Trophoblast cell (in vitro differentiated cells and primary cell): ENCODE results near the gene LRRC75B.
"Not testable (repeated sequence)": the region's sequence is repeated elsewhere in the genome, so short reads cannot be mapped to it uniquely, and the experiment has no call there.

Experiments
- DNase-seq, 2 donors: peaks; one replicate each; pipeline ENCODE4 v3.0.0-alpha.2; 2016
- H2AFZ ChIP-seq: 2 replicates; pipeline ENCODE4 v1.6.1; 2013; ENCODE audit warnings: low read length, moderate library complexity, mild to moderate bottlenecking; ENCODE audit not compliant: insufficient read depth, poor library complexity
- H2AK5ac ChIP-seq: 2 replicates; pipeline ENCODE4 v1.6.1; 2013; ENCODE audit warnings: mild to moderate bottlenecking, low read length
- H2BK120ac ChIP-seq: 2 replicates; pipeline ENCODE4 v1.6.1; 2013; ENCODE audit warnings: low read length, mild to moderate bottlenecking, moderate library complexity; ENCODE audit not compliant: insufficient read depth, poor library complexity
- H2BK12ac ChIP-seq: 2 replicates; pipeline ENCODE4 v1.6.1; 2013; ENCODE audit warnings: mild to moderate bottlenecking, low read length, moderate library complexity
- H2BK5ac ChIP-seq: 2 replicates; pipeline ENCODE4 v1.6.1; 2013; ENCODE audit warnings: low read length, low read depth, moderate library complexity, mild to moderate bottlenecking; ENCODE audit not compliant: poor library complexity
- H3K14ac ChIP-seq: 2 replicates; pipeline ENCODE4 v1.6.1; 2013; ENCODE audit warnings: mild to moderate bottlenecking, low read length
- H3K18ac ChIP-seq: 2 replicates; pipeline ENCODE4 v1.6.1; 2013; ENCODE audit warnings: mild to moderate bottlenecking, low read length
- H3K23ac ChIP-seq: 2 replicates; pipeline ENCODE4 v1.6.1; 2013; ENCODE audit warnings: low read length
- H3K27ac ChIP-seq: 2 replicates; pipeline ENCODE4 v1.5.1; 2013; ENCODE audit warnings: low read depth, mild to moderate bottlenecking, inconsistent platforms, low read length, moderate library complexity
- H3K27me3 ChIP-seq: 2 replicates; pipeline ENCODE4 v1.6.1; 2013; ENCODE audit warnings: inconsistent platforms, mild to moderate bottlenecking, low read length, moderate library complexity; ENCODE audit not compliant: insufficient read depth
- H3K36me3 ChIP-seq, 2 experiments: 1 replicate in 1 of 2; 2 replicates in 1 of 2; pipeline ENCODE4 v1.6.1; 2013; ENCODE audit warnings: low read length in 2 of 2, mild to moderate bottlenecking in 2 of 2, moderate library complexity in 1 of 2; ENCODE audit not compliant: insufficient read depth in 2 of 2, control insufficient read depth in 1 of 2
- H3K4ac ChIP-seq: 2 replicates; pipeline ENCODE4 v1.6.1; 2013; ENCODE audit warnings: low read depth, mild to moderate bottlenecking, low read length, moderate library complexity
- H3K4me1 ChIP-seq, 2 experiments: 1 replicate in 1 of 2; 2 replicates in 1 of 2; pipeline ENCODE4 v1.6.1; 2013; ENCODE audit warnings: low read length in 2 of 2, mild to moderate bottlenecking in 2 of 2, moderate library complexity in 1 of 2; ENCODE audit not compliant: insufficient read depth in 2 of 2, control insufficient read depth in 1 of 2
- H3K4me2 ChIP-seq: 2 replicates; pipeline ENCODE4 v1.6.1; 2013; ENCODE audit warnings: inconsistent platforms, mild to moderate bottlenecking, low read length, moderate library complexity
- H3K4me3 ChIP-seq: 2 replicates; pipeline ENCODE4 v1.5.1; 2013; ENCODE audit warnings: mild to moderate bottlenecking, low read depth, low read length, inconsistent platforms
- H3K79me1 ChIP-seq: one replicate; pipeline ENCODE4 v1.6.1; 2013; ENCODE audit warnings: low read length
- H3K79me2 ChIP-seq: 2 replicates; pipeline ENCODE4 v1.6.1; 2013; ENCODE audit warnings: low read length, mild to moderate bottlenecking; ENCODE audit not compliant: control insufficient read depth, insufficient read depth, poor library complexity
- H3K9ac ChIP-seq: 2 replicates; pipeline ENCODE4 v1.6.1; 2013; ENCODE audit warnings: mild to moderate bottlenecking, low read length
- H3K9me3 ChIP-seq: 2 replicates; pipeline ENCODE4 v1.6.1; 2013; ENCODE audit warnings: low read depth, mild to moderate bottlenecking, control low read depth, inconsistent platforms, low read length; ENCODE audit not compliant: insufficient read depth
- H4K12ac ChIP-seq: 2 replicates; pipeline ENCODE4 v1.6.1; 2013; ENCODE audit warnings: low read depth, mild to moderate bottlenecking, low read length, moderate library complexity
- H4K8ac ChIP-seq: 2 replicates; pipeline ENCODE4 v1.6.1; 2013; ENCODE audit warnings: low read depth, mild to moderate bottlenecking, low read length, moderate library complexity
- H4K91ac ChIP-seq: one replicate; pipeline ENCODE4 v1.6.1; 2013; ENCODE audit warnings: low read depth, mild to moderate bottlenecking, low read length, moderate library complexity
- WGBS: extraction: QIAGEN DNeasy Blood & Tissue Kit; methylation state at CpG from one replicate; pipeline ENCODE4 v1.1.7; 2013; ENCODE audit warnings: missing lambda C conversion rate; ENCODE audit not compliant: insufficient read length, insufficient coverage; ENCODE audit errors: extremely low coverage; 5-methylcytosine and 5-hydroxymethylcytosine counted together

The LRRC75B gene

DNA sequence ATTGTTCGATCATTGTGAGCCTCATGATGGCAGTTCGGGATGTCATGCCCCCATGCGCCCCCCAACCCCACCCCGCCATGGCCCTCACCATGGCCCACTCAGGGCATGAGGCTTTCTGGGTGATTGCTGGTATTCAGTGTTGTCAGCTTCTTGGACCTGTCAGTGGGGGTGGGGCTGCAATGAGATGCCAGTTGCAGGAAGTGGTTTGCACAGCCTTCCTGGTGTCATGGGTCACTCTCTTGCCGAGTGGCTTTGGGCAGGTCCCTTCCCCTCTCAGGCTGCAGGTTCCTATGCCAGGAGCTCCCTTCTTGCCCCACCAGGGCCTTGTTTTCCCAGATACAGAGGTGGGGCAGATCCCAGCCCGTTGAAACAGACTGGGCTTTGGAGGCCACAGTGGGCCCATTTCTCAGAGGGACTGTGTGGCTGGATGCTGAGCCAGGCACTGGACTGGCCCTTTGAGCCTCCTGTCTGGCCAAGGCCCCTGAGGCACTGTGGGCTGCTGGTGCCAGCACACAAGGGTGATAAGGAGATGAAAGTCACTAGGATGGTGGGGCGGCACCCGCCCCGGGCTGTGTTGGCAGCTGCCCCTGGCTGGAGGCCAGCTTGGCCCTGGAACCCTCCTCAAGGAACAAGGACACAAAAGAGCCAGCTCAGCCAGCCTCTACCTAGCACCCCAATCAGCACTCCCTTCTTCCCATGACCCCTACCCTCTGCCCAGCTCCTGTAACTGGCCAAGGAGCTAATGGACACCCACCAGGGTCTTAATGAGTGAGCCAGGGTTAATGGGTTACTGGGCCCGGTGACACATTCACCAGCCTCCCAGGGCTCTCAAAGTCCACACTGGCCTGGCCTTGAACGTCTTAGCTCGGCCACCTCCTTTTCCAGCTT, 8.6 kb upstream of the LRRC75B start:
- Histone ChIP-seq H2AFZ (no peak overlapping the region), H3K9me3 (peaks cover 3% of the 10 kb centered on the region), H3K4me2 (no peak overlapping the region), H2AK5ac (no peak overlapping the region), H3K14ac (no peak overlapping the region), H3K4ac (no peak overlapping the region), H2BK12ac (peak overlapping the region; percentile 35), H3K4me3 (no peak overlapping the region), H3K4me1 (peaks cover 2 to 13% of the 10 kb centered on the region in 2 experiments), H3K18ac (no peak overlapping the region), H4K91ac (no peak overlapping the region), H2BK120ac (peak overlapping the region; percentile 28), H2BK5ac (no peak overlapping the region), H3K79me2 (no peaks in the 10 kb centered on the region), H3K27ac (no peak overlapping the region), H3K27me3 (no peaks in the 10 kb centered on the region), H3K79me1 (peaks cover 5% of the 10 kb centered on the region), H4K8ac (no peak overlapping the region), H3K36me3 (no peaks in the 10 kb centered on the region), H3K23ac (no peak overlapping the region), H3K9ac (no peak overlapping the region), H4K12ac (no peak overlapping the region)
- WGBS = no CpG with 5 or more reads among the region's 12 CpGs
- DNase-seq = peak; percentile 59 to 80

DNA sequence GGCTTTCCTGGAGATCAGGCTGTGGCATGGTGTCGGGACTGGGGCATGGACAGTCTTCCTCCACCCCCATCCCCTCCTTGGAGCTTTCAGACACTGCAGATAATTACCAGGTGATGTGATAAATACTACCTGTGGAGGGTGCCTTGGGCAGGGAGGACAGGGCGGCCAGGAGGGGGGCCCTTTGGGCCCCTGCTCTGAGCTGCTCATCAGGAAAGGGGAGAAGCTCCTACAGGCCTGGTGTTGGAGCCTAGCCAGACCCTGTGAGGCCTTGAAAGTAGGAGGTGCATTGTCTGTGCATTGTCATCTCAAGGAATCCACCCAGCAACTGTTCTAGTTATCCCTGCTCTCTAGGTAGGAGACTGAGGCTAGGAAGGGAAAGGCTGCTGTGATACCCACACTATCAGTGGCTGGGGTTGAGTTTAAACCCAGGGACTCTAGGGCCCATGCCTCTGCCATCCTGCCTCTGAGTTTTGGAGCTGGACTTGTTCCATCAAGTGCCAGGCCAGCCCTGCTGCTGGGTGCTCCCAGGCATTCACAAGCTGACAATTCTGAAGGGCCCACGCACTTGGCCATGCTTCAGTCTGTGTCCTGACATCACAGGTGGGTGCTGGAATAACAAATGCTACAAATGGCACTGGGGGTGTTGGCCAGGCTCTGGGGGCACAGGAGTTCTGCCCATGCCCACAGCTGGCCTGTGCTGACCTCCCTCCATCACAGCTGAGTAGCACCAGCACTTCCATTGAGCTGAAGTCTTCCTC, 7.3 kb upstream of the LRRC75B start:
- H3K79me2 ChIP-seq, DNase-seq, H3K9ac ChIP-seq, H2BK5ac ChIP-seq, H4K12ac ChIP-seq, H3K23ac ChIP-seq, H3K4me2 ChIP-seq, H4K8ac ChIP-seq, H2AFZ ChIP-seq, H3K27ac ChIP-seq, H2BK120ac ChIP-seq, H3K4ac ChIP-seq, H3K27me3 ChIP-seq, H3K79me1 ChIP-seq, H3K14ac ChIP-seq, H3K4me3 ChIP-seq, H3K9me3 ChIP-seq, H4K91ac ChIP-seq, H3K18ac ChIP-seq, H2BK12ac ChIP-seq, H3K36me3 ChIP-seq: not testable (repeated sequence)
- Histone ChIP-seq H2AK5ac (peak overlapping the region; percentile 15), H3K4me1 (peaks cover 2 to 11% of the 10 kb centered on the region in 2 experiments)
- WGBS = no CpG with 5 or more reads among the region's 3 CpGs

DNA sequence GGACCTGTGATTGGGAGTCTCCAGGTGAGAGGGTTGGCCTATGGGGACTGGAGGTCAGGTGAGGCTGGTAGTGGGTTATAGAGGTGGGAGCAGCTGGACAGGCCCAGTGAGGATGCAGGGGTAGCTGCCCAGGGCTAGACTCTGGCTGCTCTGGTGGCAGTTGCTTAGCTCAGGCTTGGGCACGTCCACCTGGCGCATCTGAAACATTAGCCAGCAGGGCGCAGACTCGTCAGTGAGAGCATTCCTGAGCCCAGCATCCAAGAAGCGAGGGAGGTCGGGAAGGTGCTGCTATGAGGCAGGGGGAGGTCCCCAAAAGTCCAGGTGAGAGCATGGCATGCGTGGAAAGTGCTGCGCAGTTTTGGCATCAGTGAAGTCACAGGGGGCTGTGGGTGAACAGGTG, 6.6 kb upstream of the LRRC75B start:
- Histone ChIP-seq H3K4me1 (peaks cover 2 to 11% of the 10 kb centered on the region in 2 experiments), H3K36me3 (no peaks in the 10 kb centered on the region), H3K18ac (no peak overlapping the region), H3K4me3 (no peak overlapping the region), H3K9me3 (peaks cover 4% of the 10 kb centered on the region), H3K9ac (no peak overlapping the region), H2BK12ac (no peak overlapping the region), H3K79me2 (no peaks in the 10 kb centered on the region), H3K23ac (no peak overlapping the region), H3K4ac (no peak overlapping the region), H3K14ac (no peak overlapping the region), H4K91ac (no peak overlapping the region), H3K27me3 (no peaks in the 10 kb centered on the region), H4K12ac (no peak overlapping the region), H2AK5ac (no peak overlapping the region), H3K79me1 (peaks cover 5% of the 10 kb centered on the region), H2BK120ac (peak overlapping the region; percentile 25), H4K8ac (no peak overlapping the region), H3K27ac (no peak overlapping the region), H2AFZ (no peak overlapping the region), H2BK5ac (no peak overlapping the region), H3K4me2 (no peak overlapping the region)
- no CpG with 5 or more reads among the region's 8 CpGs for WGBS
- DNase-seq = no peak

DNA sequence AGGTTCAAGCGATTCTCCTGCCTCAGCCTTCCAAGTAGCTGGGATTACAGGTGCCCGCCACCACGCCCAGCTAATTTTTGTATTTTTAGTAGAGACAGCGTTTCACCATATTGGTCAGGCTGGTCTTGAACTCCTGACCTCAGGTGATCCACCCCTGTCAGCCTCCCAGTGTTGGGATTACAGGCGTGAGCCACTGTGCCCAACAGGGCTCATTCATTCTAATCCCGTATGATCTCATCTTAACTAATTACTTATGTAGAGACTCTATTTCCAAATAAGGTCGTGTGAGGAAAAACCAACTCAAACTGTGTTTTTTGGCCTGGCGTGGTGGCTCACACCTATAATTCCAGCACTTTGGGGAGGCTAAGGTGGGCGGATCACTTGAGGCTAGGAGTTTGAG, 4.2 kb upstream of the LRRC75B start:
- H3K79me1 ChIP-seq, H3K14ac ChIP-seq, H3K23ac ChIP-seq, H3K4ac ChIP-seq, H4K8ac ChIP-seq, H2AK5ac ChIP-seq, H3K79me2 ChIP-seq, H4K12ac ChIP-seq, H2BK5ac ChIP-seq, H3K4me3 ChIP-seq, H4K91ac ChIP-seq, H2BK12ac ChIP-seq, H3K18ac ChIP-seq, H2BK120ac ChIP-seq, H3K27ac ChIP-seq, H3K4me2 ChIP-seq, H3K36me3 ChIP-seq, H3K27me3 ChIP-seq, H3K9me3 ChIP-seq, DNase-seq, H2AFZ ChIP-seq, H3K9ac ChIP-seq: not testable (repeated sequence)
- H3K4me1 ChIP-seq = peaks cover 9 to 10% of the 10 kb centered on the region in 2 experiments
- no CpG with 5 or more reads among the region's 9 CpGs for WGBS
